OCI-LY3 (cell line): ENCODE data around the gene ADGRV1.

Experiments
- H2AFZ ChIP-seq: fragments of 200-600, 300-600 bp; shearing (Covaris generic); 2 replicates; pipeline ENCODE4 v1.6.0; 2014; ENCODE audit warnings: antibody characterized with exemption, low read depth, low read length
- H3K27ac ChIP-seq: fragments of 200-600, 300-600 bp; sonication (generic); 2 replicates; pipeline ENCODE4 v1.5.1; 2014; ENCODE audit warnings: mild to moderate bottlenecking, low read length, moderate library complexity, mixed read lengths
- H3K27me3 ChIP-seq: fragments of 200-600, 300-600 bp; sonication (generic); 2 replicates; pipeline ENCODE4 v1.6.1; 2014; ENCODE audit warnings: low read depth, low read length, mixed read lengths
- H3K36me3 ChIP-seq: fragments of 200-600, 300-600 bp; sonication (generic); replicated peaks from 2 replicates; pipeline ENCODE3; 2014; ENCODE audit warnings: low read depth, low read length, mixed read lengths
- H3K4me1 ChIP-seq: fragments of 300-600, 200-600 bp; sonication (generic); 2 replicates; pipeline ENCODE4 v1.6.1; 2014; ENCODE audit warnings: low read length, mixed read lengths
- H3K4me2 ChIP-seq: fragments of 200-600, 300-600 bp; sonication (generic); 2 replicates; pipeline ENCODE4 v1.6.1; 2014; ENCODE audit warnings: low read length, mixed read lengths
- H3K4me3 ChIP-seq: fragments of 300-600, 200-600 bp; sonication (generic); 2 replicates; pipeline ENCODE4 v1.5.1; 2014; ENCODE audit warnings: antibody characterized with exemption, mild to moderate bottlenecking, low read length, moderate library complexity
- H3K79me2 ChIP-seq: fragments of 300-600, 200-600 bp; shearing (Covaris generic); 2 replicates; pipeline ENCODE4 v1.6.1; 2014; ENCODE audit warnings: mild to moderate bottlenecking, low read length, mixed read lengths
- H3K9ac ChIP-seq: fragments of 300-600, 200-600 bp; shearing (Covaris generic); 2 replicates; pipeline ENCODE4 v1.6.0; 2014; ENCODE audit warnings: mild to moderate bottlenecking, low read length, moderate library complexity
- H3K9me3 ChIP-seq: fragments of 200-600, 300-600 bp; shearing (Covaris generic); 2 replicates; pipeline ENCODE4 v1.6.1; 2014; ENCODE audit warnings: low read length, mixed read lengths; ENCODE audit not compliant: insufficient read depth
- H4K20me1 ChIP-seq: fragments of 200-600, 300-600 bp; sonication (generic); 2 replicates; pipeline ENCODE4 v1.6.1; 2016; ENCODE audit warnings: low read length, mixed read lengths; ENCODE audit not compliant: insufficient read depth
- EZH2phosphoT487 ChIP-seq: fragments of 200-600 bp; shearing (Covaris generic); IDR thresholded peaks from 2 replicates; pipeline ENCODE4 v1.6.1; 2018; ENCODE audit warnings: antibody characterized with exemption, mixed run types, low read depth
- TF ChIP-seq, protein P1 (sequence below): fragments of 200-600, 300-600 bp; sonication (generic); IDR thresholded peaks from 2 replicates; pipeline ENCODE4 v1.5.1; 2014; ENCODE audit warnings: antibody characterized with exemption, low read length, low read depth

Gene ADGRV1

DNA sequence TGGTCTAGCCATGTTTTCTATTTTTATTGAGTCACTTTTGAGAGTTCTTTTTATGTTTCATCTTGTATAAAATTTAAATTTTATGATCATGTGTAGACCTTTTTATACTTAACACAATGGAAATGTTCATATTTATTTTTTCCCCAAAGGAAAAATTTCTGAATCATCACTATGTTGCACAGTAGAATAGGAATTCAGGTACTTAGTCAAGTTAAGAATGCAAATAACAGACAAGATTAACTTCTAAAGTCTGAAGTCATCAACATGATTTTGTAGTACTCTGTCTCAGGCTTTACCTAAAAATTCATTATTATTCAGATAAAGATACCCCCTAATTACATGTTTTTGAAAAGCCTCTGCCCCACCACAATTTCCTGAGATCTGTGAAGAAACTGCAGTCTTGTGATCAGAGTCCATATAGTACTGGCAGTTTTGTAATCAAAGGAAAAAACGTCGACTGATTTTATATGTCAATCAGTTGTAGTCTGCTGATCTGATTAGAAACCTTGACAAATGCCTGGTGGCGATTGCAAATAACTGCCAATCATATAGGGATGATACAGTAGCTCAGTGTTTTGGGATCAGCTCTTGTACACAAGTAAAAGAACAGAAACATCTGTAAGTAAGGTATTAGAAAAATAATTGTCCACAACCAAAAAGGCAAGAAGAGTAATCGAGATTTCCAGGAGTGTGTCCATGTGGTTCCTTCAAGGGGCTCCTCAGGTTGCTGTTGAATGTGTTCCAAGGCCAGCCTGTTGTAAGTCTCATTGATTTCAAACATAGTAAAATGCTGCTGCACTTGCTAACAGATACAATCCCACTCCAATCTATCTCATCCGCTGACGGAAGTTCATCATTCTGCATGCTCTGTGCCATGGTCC is 472.2 kb downstream of the ADGRV1 start:
- no peak overlapping the region for H3K9ac ChIP-seq
- no peak for TF ChIP-seq EZH2phosphoT487
- TF ChIP-seq, protein P1, sequence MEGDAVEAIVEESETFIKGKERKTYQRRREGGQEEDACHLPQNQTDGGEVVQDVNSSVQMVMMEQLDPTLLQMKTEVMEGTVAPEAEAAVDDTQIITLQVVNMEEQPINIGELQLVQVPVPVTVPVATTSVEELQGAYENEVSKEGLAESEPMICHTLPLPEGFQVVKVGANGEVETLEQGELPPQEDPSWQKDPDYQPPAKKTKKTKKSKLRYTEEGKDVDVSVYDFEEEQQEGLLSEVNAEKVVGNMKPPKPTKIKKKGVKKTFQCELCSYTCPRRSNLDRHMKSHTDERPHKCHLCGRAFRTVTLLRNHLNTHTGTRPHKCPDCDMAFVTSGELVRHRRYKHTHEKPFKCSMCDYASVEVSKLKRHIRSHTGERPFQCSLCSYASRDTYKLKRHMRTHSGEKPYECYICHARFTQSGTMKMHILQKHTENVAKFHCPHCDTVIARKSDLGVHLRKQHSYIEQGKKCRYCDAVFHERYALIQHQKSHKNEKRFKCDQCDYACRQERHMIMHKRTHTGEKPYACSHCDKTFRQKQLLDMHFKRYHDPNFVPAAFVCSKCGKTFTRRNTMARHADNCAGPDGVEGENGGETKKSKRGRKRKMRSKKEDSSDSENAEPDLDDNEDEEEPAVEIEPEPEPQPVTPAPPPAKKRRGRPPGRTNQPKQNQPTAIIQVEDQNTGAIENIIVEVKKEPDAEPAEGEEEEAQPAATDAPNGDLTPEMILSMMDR = no peak
- H3K79me2 ChIP-seq = no peaks in the 10 kb centered on the region
- no peaks in the 10 kb centered on the region for H3K36me3 ChIP-seq
- no peak overlapping the region for H3K4me3 ChIP-seq
- H3K27me3 ChIP-seq = no peaks in the 10 kb centered on the region
- H3K4me1 ChIP-seq = no peaks in the 10 kb centered on the region
- H4K20me1 ChIP-seq = no peaks in the 10 kb centered on the region
- no peaks in the 10 kb centered on the region for H3K9me3 ChIP-seq
- H2AFZ ChIP-seq = no peak overlapping the region
- H3K27ac ChIP-seq = no peak overlapping the region
- H3K4me2 ChIP-seq = no peak overlapping the region

DNA sequence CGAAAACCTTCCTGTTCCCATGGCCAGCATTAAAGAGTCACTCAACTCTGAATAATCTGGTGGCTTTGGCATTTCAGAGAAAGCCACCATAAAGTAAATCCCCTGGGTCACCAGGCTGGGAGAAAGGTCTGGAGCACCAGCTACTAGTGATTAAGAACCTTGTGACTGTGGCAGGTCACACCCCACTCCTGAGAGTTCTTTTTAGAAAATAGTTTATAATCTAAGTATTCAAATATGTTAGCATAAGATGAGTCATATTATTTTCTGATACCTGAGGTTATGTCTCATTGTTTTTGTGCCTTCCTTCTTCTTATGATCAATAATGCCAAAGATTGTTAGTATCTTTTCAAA is 472.8 kb downstream of the ADGRV1 start:
- H3K79me2 ChIP-seq = no peaks in the 10 kb centered on the region
- no peaks in the 10 kb centered on the region for H4K20me1 ChIP-seq
- H3K4me3 ChIP-seq = no peak overlapping the region
- no peaks in the 10 kb centered on the region for H3K9me3 ChIP-seq
- H3K27ac ChIP-seq = no peak overlapping the region
- no peak overlapping the region for H3K4me2 ChIP-seq
- no peaks in the 10 kb centered on the region for H3K36me3 ChIP-seq
- no peak overlapping the region for H3K9ac ChIP-seq
- H2AFZ ChIP-seq = no peak overlapping the region
- no peaks in the 10 kb centered on the region for H3K4me1 ChIP-seq
- no peaks in the 10 kb centered on the region for H3K27me3 ChIP-seq
- TF ChIP-seq, protein P1 = no peak
- TF ChIP-seq EZH2phosphoT487 = no peak

DNA sequence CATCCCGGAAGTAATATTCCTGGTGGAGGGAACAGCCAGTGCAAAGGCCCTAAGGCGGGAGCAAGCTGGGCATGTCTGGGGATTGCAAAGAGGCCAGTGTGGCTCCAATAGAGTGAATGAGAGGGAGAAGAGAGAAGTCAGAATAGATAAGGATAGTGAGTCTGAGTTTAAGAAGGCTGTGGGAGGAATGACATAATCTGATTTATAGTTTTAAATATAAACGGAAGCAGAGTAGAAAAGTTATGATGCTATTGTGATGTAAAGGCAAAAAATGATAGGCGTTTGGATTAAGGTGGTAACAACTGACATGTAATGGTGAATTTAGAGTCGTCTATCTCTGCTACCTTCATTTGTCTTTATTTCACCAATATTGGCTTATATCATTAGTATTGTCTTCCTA is 473.5 kb downstream of the ADGRV1 start:
- no peaks in the 10 kb centered on the region for H3K9me3 ChIP-seq
- H3K79me2 ChIP-seq = no peaks in the 10 kb centered on the region
- no peak overlapping the region for H3K9ac ChIP-seq
- TF ChIP-seq EZH2phosphoT487 = no peak
- TF ChIP-seq, protein P1 = no peak
- no peaks in the 10 kb centered on the region for H4K20me1 ChIP-seq
- H3K27me3 ChIP-seq = no peaks in the 10 kb centered on the region
- H3K4me3 ChIP-seq = no peak overlapping the region
- H3K4me1 ChIP-seq = no peaks in the 10 kb centered on the region
- H3K36me3 ChIP-seq = no peaks in the 10 kb centered on the region
- H2AFZ ChIP-seq = no peak overlapping the region
- H3K27ac ChIP-seq = no peak overlapping the region
- no peak overlapping the region for H3K4me2 ChIP-seq

DNA sequence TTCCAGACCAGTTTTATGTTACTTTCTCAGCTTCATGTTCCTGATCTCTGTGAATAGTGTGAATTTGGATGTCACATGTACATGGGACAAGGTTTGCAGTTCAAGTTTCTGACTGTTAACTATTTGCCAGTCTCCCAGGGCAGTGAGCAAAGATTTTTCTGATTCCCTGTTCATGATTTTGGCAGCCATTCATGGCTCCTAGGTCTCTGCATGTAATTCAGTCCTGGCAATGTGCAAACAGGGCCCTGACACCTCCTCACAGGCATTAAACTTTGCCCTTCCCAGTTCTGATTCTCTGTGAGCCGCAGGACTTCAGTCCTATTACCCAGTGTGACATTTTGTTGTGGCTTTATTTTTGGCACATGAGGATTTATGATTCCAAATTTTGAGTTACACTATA is 474.8 kb downstream of the ADGRV1 start:
- H3K4me1 ChIP-seq = no peaks in the 10 kb centered on the region
- H3K4me2 ChIP-seq = no peak overlapping the region
- no peaks in the 10 kb centered on the region for H3K79me2 ChIP-seq
- TF ChIP-seq, protein P1 = no peak
- TF ChIP-seq EZH2phosphoT487 = no peak
- no peaks in the 10 kb centered on the region for H3K27me3 ChIP-seq
- H4K20me1 ChIP-seq = no peaks in the 10 kb centered on the region
- no peak overlapping the region for H2AFZ ChIP-seq
- no peaks in the 10 kb centered on the region for H3K9me3 ChIP-seq
- no peak overlapping the region for H3K27ac ChIP-seq
- no peaks in the 10 kb centered on the region for H3K36me3 ChIP-seq
- no peak overlapping the region for H3K4me3 ChIP-seq
- H3K9ac ChIP-seq = no peak overlapping the region
